HEK293 (cell line): Measurements from ENCODE around the gene CHI3L2.

Experiments
- CTCF ChIA-PET: fragments of 350-600 bp; formaldehyde crosslinking; extraction: SDS; loops from one replicate; lab custom pipeline; 2021; ENCODE audit warnings: antibody characterized with exemption; lab: Yijun Ruan, JAX
- POLR2A ChIA-PET: fragments of 300-600 bp; formaldehyde crosslinking; extraction: SDS; loops from one replicate; lab custom pipeline; 2020; ENCODE audit warnings: antibody characterized with exemption, inconsistent platforms; lab: Yijun Ruan, JAX
- H3K27ac ChIP-seq: fragments of 200-500 bp; sonication (Bioruptor generic); 2 replicates; pipeline ENCODE4 v1.5.1; 2014; ENCODE audit warnings: low read depth, low read length, control low read depth, inconsistent platforms; ENCODE audit errors: extremely low read depth
- H3K36me3 ChIP-seq, 2 experiments: fragments of 200-500 bp in 1 of 2; sonication (Bioruptor generic) in 1 of 2; 1 replicate in 1 of 2; 2 replicates in 1 of 2; pipeline ENCODE4 v1.5.1; 2014 to 2017; ENCODE audit warnings: inconsistent platforms in 2 of 2, low read length in 2 of 2; ENCODE audit not compliant: control insufficient read depth in 2 of 2, insufficient read depth in 1 of 2
- H3K4me1 ChIP-seq: fragments of 200-500 bp; sonication (Bioruptor generic); 2 replicates; pipeline ENCODE4 v1.5.1; 2014; ENCODE audit warnings: mild to moderate bottlenecking, low read length, inconsistent platforms; ENCODE audit not compliant: control insufficient read depth, insufficient read depth
- H3K4me3 ChIP-seq: 2 replicates; pipeline ENCODE4 v1.5.1; 2011; ENCODE audit warnings: low read depth, mild to moderate bottlenecking, control low read depth, low read length, moderate library complexity
- H3K9me3 ChIP-seq: fragments of 200-500 bp; sonication (Bioruptor generic); 2 replicates; pipeline ENCODE4 v1.5.1; 2014; ENCODE audit warnings: low read depth, low read length, inconsistent platforms; ENCODE audit not compliant: control insufficient read depth, insufficient read depth
- HIC1 ChIP-seq: fragments of 450-650 bp; formaldehyde crosslinking; IDR thresholded peaks from 2 replicates; pipeline ENCODE4 v1.5.1; 2016; ENCODE audit warnings: missing biosample characterization, missing genetic modification characterization
- KLF10 ChIP-seq: fragments of 450-650 bp; IDR thresholded peaks from 2 replicates; pipeline ENCODE4 v1.5.1; 2018; ENCODE audit warnings: missing biosample characterization, mild to moderate bottlenecking, missing genetic modification characterization
- KLF7 ChIP-seq: fragments of 450-650 bp; formaldehyde crosslinking; IDR thresholded peaks from 2 replicates; pipeline ENCODE4 v1.5.1; 2016; ENCODE audit warnings: missing biosample characterization, missing genetic modification characterization, borderline replicate concordance
- MEIS1 ChIP-seq: sonication (generic); formaldehyde crosslinking; IDR thresholded peaks from 2 replicates; pipeline ENCODE4 v1.8.1; 2022; ENCODE audit warnings: missing genetic modification reagents, mild to moderate bottlenecking, borderline replicate concordance
- SCRT1 ChIP-seq: fragments of 450-650 bp; formaldehyde crosslinking; IDR thresholded peaks from 2 replicates; pipeline ENCODE4 v1.5.1; 2016; ENCODE audit warnings: missing biosample characterization, missing genetic modification characterization, borderline replicate concordance
- SCRT2 ChIP-seq: fragments of 450-650 bp; formaldehyde crosslinking; IDR thresholded peaks from 2 replicates; pipeline ENCODE4 v1.5.1; 2016; ENCODE audit warnings: missing biosample characterization, missing genetic modification characterization
- TSHZ1 ChIP-seq: fragments of 450-650 bp; formaldehyde crosslinking; IDR thresholded peaks from 2 replicates; pipeline ENCODE4 v1.5.1; 2016; ENCODE audit warnings: missing biosample characterization, missing genetic modification characterization, borderline replicate concordance
- ZBTB6 ChIP-seq: fragments of 450-650 bp; formaldehyde crosslinking; IDR thresholded peaks from 2 replicates; pipeline ENCODE4 v1.5.1; 2017; ENCODE audit warnings: missing biosample characterization, missing genetic modification characterization
- ZBTB8A ChIP-seq: fragments of 450-650 bp; formaldehyde crosslinking; IDR thresholded peaks from 2 replicates; pipeline ENCODE4 v1.5.1; 2016; ENCODE audit warnings: missing biosample characterization, missing genetic modification characterization
- ZFP37 ChIP-seq: fragments of 450-650 bp; formaldehyde crosslinking; IDR thresholded peaks from 2 replicates; pipeline ENCODE4 v1.5.1; 2016; ENCODE audit warnings: missing biosample characterization, missing genetic modification characterization
- ZNF148 ChIP-seq: fragments of 450-650 bp; formaldehyde crosslinking; IDR thresholded peaks from 2 replicates; pipeline ENCODE4 v1.5.0; 2017; ENCODE audit warnings: missing biosample characterization, missing genetic modification characterization, borderline replicate concordance
- ZNF26 ChIP-seq: fragments of 450-650 bp; formaldehyde crosslinking; IDR thresholded peaks from 2 replicates; pipeline ENCODE4 v1.5.1; 2016; ENCODE audit warnings: missing biosample characterization, missing genetic modification characterization
- ZNF354C ChIP-seq: fragments of 450-650 bp; formaldehyde crosslinking; IDR thresholded peaks from 2 replicates; pipeline ENCODE4 v1.5.1; 2016; ENCODE audit warnings: missing biosample characterization, missing genetic modification characterization, low read depth, borderline replicate concordance
- ZNF548 ChIP-seq: fragments of 450-650 bp; formaldehyde crosslinking; IDR thresholded peaks from 2 replicates; pipeline ENCODE4 v1.5.1; 2016; ENCODE audit warnings: missing biosample characterization, missing genetic modification characterization
- ZNF549 ChIP-seq: fragments of 450-650 bp; IDR thresholded peaks from 2 replicates; pipeline ENCODE4 v1.5.1; 2018; ENCODE audit warnings: missing biosample characterization, missing genetic modification characterization, mild to moderate bottlenecking, inconsistent platforms, moderate library complexity
- ZNF660 ChIP-seq: fragments of 450-650 bp; IDR thresholded peaks from 2 replicates; pipeline ENCODE4 v1.5.1; 2018; ENCODE audit warnings: missing biosample characterization, mild to moderate bottlenecking, missing genetic modification characterization
- ZNF707 ChIP-seq: fragments of 450-650 bp; formaldehyde crosslinking; IDR thresholded peaks from 2 replicates; pipeline ENCODE4 v1.5.1; 2016; ENCODE audit warnings: missing biosample characterization, missing genetic modification characterization
- ZSCAN18 ChIP-seq: fragments of 450-650 bp; formaldehyde crosslinking; IDR thresholded peaks from 2 replicates; pipeline ENCODE4 v1.5.1; 2016; ENCODE audit warnings: missing biosample characterization, missing genetic modification characterization

CHI3L2 gene

GRCh38 chr1:111202707-111203623, 24.5 kb upstream of the CHI3L2 start:
- H3K4me3 ChIP-seq = no peak overlapping the region
- no peaks in the 10 kb centered on the region for H3K9me3 ChIP-seq
- no peaks in the 10 kb centered on the region for H3K4me1 ChIP-seq
- ChIA-PET POLR2A (no interaction called here), CTCF (no interaction called here)
- no peak for TF ChIP-seq ZSCAN18
- TF ChIP-seq ZFP37 (tag by site-specific recombination) = no peak
- TF ChIP-seq ZNF354C = no peak
- TF ChIP-seq KLF10 (tag by site-specific recombination) = no peak
- TF ChIP-seq KLF7 = no peak
- no peak for TF ChIP-seq ZNF548 (tag by site-specific recombination)
- no peak for TF ChIP-seq ZNF707 (tag by site-specific recombination)
- no peak for TF ChIP-seq ZBTB8A (tag by site-specific recombination)
- TF ChIP-seq ZNF148 = no peak
- TF ChIP-seq ZBTB6 = no peak
- TF ChIP-seq TSHZ1 (tag by site-specific recombination) = no peak
- no peak for TF ChIP-seq ZNF26 (tag by site-specific recombination)
- no peak for TF ChIP-seq ZNF549 (tag by site-specific recombination)
- TF ChIP-seq SCRT2 (tag by site-specific recombination) = no peak
- TF ChIP-seq MEIS1 (CRISPR knock-in tag) = no peak
- TF ChIP-seq ZNF660 (tag by site-specific recombination) = no peak
- TF ChIP-seq HIC1 (tag by site-specific recombination) = no peak
- TF ChIP-seq SCRT1 (tag by site-specific recombination) = no peak
- H3K36me3 ChIP-seq = no peaks in the 10 kb centered on the region
- H3K27ac ChIP-seq = no peak overlapping the region
